Measurements from ENCODE around the gene ASIP.
"Not testable (repeated sequence)": the region's sequence is repeated elsewhere in the genome, so short reads cannot be mapped to it uniquely, and the experiment has no call there.

Gene ASIP

DNA sequence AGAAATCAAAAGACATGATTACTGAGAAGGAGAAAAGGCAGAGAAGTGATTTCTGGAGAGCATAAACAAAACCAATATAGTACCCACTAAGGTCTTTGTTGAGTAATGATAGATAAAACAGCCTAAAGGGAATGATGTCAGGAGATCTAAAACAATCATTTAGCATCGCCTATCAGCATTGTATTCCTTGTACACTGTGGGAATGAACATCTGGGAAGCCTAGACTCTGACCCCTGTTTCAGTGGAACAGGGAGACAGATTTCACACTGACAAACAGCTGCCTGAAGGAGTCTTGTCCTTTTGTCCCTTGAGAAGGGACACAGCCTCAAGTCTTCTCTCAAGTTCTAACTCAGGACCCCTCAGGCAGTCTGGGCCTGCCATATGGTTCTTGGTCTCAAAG lies 1.7 kb downstream of the ASIP start:
- no peak for DNase-seq (ENCODE audit: low spot score)

DNA sequence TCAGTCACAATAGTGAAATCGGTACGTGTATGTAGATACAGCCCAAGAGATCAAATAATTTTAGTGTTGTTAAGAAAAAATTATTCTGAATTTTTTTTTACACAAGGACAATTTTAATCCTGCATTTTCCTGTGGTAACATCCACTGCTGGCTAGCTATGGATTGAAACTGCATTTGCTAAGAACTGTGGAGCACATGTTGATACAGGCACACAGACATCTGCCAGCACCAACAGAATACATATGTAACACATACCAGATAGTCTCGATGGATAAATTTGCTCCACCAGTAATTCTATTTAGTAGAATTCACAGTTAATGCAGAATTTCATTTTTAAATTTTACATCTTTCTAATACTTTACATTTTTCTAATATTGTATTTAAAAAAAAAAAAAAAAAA lies 2.2 kb downstream of the ASIP start:
- DNase-seq (ENCODE audit: low spot score) = no peak

GRCh38 chr20:34246126-34246626 lies 5.0 kb downstream of the ASIP start:
- no peak for DNase-seq (ENCODE audit: low spot score)

DNA sequence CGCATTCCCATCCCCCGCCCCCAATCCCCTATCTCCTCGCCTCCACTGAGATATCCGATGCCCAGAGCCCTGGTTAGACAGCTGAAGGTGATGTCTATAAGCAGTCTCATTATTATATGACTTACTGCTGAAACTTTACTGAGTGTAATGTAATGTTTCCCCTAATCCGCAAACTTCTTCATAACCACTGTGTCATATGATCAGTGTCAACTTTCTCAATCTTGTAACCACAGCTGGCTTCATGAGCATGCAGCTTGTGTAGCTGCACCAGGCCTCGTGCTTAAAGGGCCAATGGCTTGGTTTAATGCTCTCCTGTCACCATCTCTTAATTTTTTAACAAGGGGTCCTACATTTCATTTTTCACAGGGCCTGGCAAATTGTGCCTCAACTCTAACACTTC lies 8.1 kb downstream of the ASIP start:
- DNase-seq (ENCODE audit: low spot score) = peak; percentile 44

DNA sequence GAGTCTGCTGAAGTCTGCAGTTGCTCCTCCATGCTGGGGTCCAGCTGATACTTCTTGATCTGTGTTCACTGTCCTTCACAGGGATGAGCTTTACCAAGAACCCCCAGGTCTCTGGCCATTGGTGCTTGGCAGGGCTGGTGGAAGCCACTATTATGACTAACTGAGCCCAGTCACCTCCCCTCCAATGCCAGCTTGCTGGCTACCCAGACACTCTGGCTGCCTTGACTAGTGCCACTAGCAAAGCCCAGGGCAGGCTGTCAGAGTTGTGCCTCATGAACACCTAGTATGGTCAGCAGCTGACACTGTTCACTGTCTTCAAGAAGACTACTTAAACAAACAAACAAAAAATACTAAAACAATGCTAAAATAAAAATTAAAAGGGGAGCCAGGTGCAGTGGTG lies 8.8 kb downstream of the ASIP start:
- DNase-seq (ENCODE audit: low spot score) = no peak

- no peak for DNase-seq (ENCODE audit: low spot score)
These were observed 10.4 kb downstream of the ASIP start for GRCh38 chr20:34251619-34252018.

- DNase-seq (ENCODE audit: low spot score) = not testable (repeated sequence)
These were observed 11.3 kb downstream of the ASIP start for GRCh38 chr20:34252431-34253086.

GRCh38 chr20:34254979-34255378 lies 13.8 kb downstream of the ASIP start:
- DNase-seq (ENCODE audit: low spot score) = no peak

- no peak for DNase-seq (ENCODE audit: low spot score)
These were observed 15.5 kb downstream of the ASIP start for GRCh38 chr20:34256629-34257124.

DNA sequence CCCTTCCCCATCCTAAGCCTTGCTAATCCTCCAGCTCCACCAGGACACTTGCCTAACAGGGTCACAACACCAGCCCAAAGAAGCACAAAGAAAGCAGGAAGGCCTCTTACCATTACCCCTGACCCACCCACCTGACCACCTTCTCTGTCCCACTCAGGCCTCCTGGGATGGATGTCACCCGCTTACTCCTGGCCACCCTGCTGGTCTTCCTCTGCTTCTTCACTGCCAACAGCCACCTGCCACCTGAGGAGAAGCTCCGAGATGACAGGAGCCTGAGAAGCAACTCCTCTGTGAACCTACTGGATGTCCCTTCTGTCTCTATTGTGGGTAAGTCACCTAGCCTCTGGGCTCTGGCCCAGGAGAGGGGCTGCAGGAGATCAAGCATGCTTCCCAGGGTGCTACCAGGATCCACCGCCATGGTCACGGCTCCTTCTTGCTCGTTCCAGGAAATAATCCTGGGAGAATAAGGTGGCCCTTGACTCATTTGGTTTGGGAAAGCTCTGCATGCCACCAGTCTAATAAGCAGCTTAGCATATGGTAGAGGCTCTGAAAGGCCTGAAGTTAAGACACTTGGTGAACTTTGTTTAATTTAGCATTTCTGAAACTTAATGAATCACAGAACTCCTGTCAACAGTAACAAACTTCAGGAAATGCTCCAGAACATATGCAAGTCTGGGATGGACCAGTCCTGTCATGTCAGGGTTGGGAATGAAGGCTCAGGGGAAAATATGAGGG lies 19.2 kb downstream of the ASIP start:
- no peak for DNase-seq (ENCODE audit: low spot score)

- DNase-seq (ENCODE audit: low spot score) = no peak
These were observed 21.5 kb downstream of the ASIP start for GRCh38 chr20:34262488-34263288.

DNA sequence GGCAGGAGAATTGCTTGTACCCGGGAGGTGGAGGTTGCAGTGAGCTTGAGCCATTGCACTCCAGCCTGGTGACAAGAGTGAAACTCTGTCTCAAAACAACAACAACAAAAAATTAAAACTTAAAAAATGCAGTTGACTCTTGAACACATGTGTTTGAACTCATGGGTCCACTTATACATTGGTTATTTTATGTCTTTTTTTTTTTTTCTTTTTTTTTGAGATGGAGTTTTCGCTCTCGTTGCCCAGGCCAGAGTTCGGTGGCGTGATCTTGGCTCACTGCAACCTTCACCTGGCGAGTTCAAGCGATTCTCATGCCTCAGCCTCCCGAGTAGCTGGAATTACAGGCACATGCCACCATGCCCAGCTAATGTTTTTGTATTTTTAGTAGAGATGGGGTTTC lies 22.2 kb downstream of the ASIP start:
- not testable (repeated sequence) for DNase-seq (ENCODE audit: low spot score)

- no peak for DNase-seq (ENCODE audit: low spot score)
These were observed 22.9 kb downstream of the ASIP start for GRCh38 chr20:34264141-34264540.

DNA sequence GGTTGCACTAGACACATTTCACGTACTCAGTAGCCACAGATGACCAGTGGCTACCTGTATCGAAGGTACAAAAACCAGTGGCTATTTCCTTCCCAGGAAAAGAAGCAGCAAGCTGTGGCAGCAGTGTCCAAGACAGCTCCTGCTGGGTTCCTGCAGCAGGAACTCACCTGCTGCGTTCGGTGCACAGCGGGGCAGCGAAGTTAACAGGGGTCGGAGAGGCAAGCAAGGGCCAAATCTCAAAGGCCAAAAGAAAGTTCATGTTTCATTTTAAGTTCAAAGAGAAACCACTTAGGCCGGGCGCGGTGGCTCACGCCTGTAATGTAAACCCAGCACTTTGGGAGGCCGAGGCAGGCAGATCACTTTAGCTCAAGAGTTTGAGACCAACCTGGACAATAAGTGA lies 26.9 kb downstream of the ASIP start:
- DNase-seq (ENCODE audit: low spot score) = no peak

- no peak for DNase-seq (ENCODE audit: low spot score)
These were observed 27.8 kb downstream of the ASIP start for GRCh38 chr20:34268851-34269636.

GRCh38 chr20:34269996-34270627 lies 28.9 kb downstream of the ASIP start:
- DNase-seq (ENCODE audit: low spot score) = no peak

- DNase-seq (ENCODE audit: low spot score) = no peak
These were observed 30.7 kb downstream of the ASIP start for GRCh38 chr20:34271956-34272355.

GRCh38 chr20:34274694-34275093 lies 33.5 kb downstream of the ASIP start:
- no peak for DNase-seq (ENCODE audit: low spot score)

- DNase-seq (ENCODE audit: low spot score) = no peak
These were observed 40.0 kb downstream of the ASIP start for GRCh38 chr20:34281177-34281576.

GRCh38 chr20:34282041-34282440 lies 40.8 kb downstream of the ASIP start:
- DNase-seq (ENCODE audit: low spot score) = no peak

GRCh38 chr20:34283844-34284243 lies 42.6 kb downstream of the ASIP start:
- no peak for DNase-seq (ENCODE audit: low spot score)

Data from activated CD4-positive, alpha-beta T cell treated with anti-CD3 and anti-CD28 coated beads, Interleukin-2, Interleukin-4, amounts not matched to agents 100 ng/mL and 50 ng/mL, durations not matched to agents 16 hours and 8 hours (primary cell).